PC-9 (cell line): Measurements from ENCODE around the gene OCA2. TPM values are rescaled to one million over a fixed set of nuclear protein-coding genes. Genes with fewer than 3 reads are reported as not detected.

Experiments
- BruUV-seq: library from RNA; stranded (reverse); fragments of 400-500 nt; replicated peaks from 2 replicates; lab custom pipeline; 2021; lab: Mats Ljungman, UMichigan
- CTCF ChIA-PET: fragments of 300-600 bp; sonication (Branson Sonifier 250); formaldehyde crosslinking; loops from one replicate; lab custom pipeline; 2022; ENCODE audit warnings: antibody characterized with exemption; lab: Charles Lee
- POLR2A ChIA-PET: fragments of 300-600 bp; sonication (Branson Sonifier 250); formaldehyde crosslinking; loops from one replicate; lab custom pipeline; 2022; ENCODE audit warnings: antibody characterized with exemption; ENCODE audit not compliant: unreplicated experiment; lab: Charles Lee
- DNase-seq, 2 experiments: peaks; one replicate each; pipeline versions ENCODE4 v3.0.0 to v3.0.0-alpha.2; 2015 to 2022; ENCODE audit warnings: mixed read lengths in 1 of 2
- H2AFZ ChIP-seq: fragments of 200-600 bp; sonication (generic); 2 replicates; pipeline ENCODE4 v1.8.1; 2017; ENCODE audit warnings: antibody characterized with exemption
- H3F3A ChIP-seq: fragments of 200-600 bp; sonication (generic); 2 replicates; pipeline ENCODE4 v1.8.1; 2017; ENCODE audit warnings: antibody characterized with exemption, mild to moderate bottlenecking, low read depth; ENCODE audit not compliant: insufficient read depth
- H3K27ac ChIP-seq: fragments of 200-600 bp; sonication (generic); 2 replicates; pipeline ENCODE4 v1.6.1; 2016; ENCODE audit warnings: mixed run types
- H3K27me3 ChIP-seq: fragments of 200-600 bp; sonication (generic); 2 replicates; pipeline ENCODE4 v1.6.1; 2016; ENCODE audit warnings: low read depth, mixed run types; ENCODE audit not compliant: insufficient read depth
- H3K36me3 ChIP-seq: fragments of 200-600 bp; sonication (generic); 2 replicates; pipeline ENCODE4 v1.6.1; 2016; ENCODE audit warnings: low read depth, mixed run types
- H3K4me1 ChIP-seq: fragments of 200-600 bp; sonication (generic); replicated peaks from 2 replicates; pipeline ENCODE4 v1.6.1; 2016; ENCODE audit warnings: mixed run types; ENCODE audit not compliant: insufficient read depth
- H3K4me2 ChIP-seq: fragments of 200-600 bp; sonication (generic); 2 replicates; pipeline ENCODE4 v1.6.1; 2017; ENCODE audit warnings: mixed run types
- H3K4me3 ChIP-seq: fragments of 200-600 bp; sonication (generic); 2 replicates; pipeline ENCODE4 v1.6.1; 2016; ENCODE audit warnings: mixed run types
- H3K79me2 ChIP-seq: fragments of 200-600 bp; sonication (generic); 2 replicates; pipeline ENCODE4 v1.6.1; 2017; ENCODE audit warnings: low read depth, mixed run types
- H3K9me2 ChIP-seq: fragments of 200-600 bp; sonication (generic); 2 replicates; pipeline ENCODE4 v1.8.1; 2017; ENCODE audit warnings: mild to moderate bottlenecking; ENCODE audit not compliant: insufficient read depth
- H3K9me3 ChIP-seq: fragments of 200-600 bp; sonication (generic); 2 replicates; pipeline ENCODE4 v1.8.1; 2016; ENCODE audit warnings: low read depth; ENCODE audit not compliant: insufficient read depth
- H4K20me1 ChIP-seq: fragments of 200-600 bp; sonication (generic); 2 replicates; pipeline ENCODE4 v1.8.1; 2017; ENCODE audit not compliant: insufficient read depth
- CTCF ChIP-seq: fragments of 200-600 bp; sonication (generic); conservative IDR thresholded peaks from 2 replicates; pipeline ENCODE4 v1.6.1; 2017; ENCODE audit warnings: mixed run types, antibody characterized with exemption, mild to moderate bottlenecking, moderate library complexity
- EZH2 ChIP-seq: fragments of 200-600 bp; sonication (generic); IDR thresholded peaks from 2 replicates; pipeline ENCODE4 v1.8.0; 2017; ENCODE audit warnings: antibody characterized with exemption, low read depth
- intact Hi-C: fragments of 100-400 bp; cut with micrococcal nuclease; formaldehyde crosslinking; loops from one replicate; pipeline ENCODE4 v1.10.0; 2022; ENCODE audit not compliant: unreplicated experiment
- total RNA-seq: library from RNA; stranded (reverse); gene quantifications from 2 replicates; pipeline ENCODE4 v1.2.3, GENCODE V29; 2021

The OCA2 gene
- total RNA-seq, 1 experiment from 2014 or later = not detected

DNA sequence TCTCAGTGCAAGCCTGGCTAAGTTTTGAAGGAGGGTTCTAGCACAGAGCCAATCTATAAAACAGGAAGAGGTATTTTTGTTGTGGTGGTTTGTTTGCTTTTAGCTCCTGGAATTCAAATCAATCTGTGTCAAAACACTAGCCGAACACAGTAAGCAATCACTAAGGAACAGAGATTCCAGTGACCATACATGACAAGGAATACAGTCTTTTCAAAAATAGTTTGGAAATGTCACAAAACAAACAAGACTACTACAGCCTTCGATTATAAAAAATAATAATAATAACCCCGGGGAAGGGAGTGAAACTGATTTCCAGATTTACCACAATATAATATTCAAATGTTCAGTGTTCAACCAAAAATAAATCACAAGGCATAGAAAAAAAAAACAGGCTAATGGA, 166.5 kb downstream of the OCA2 start:
- H3F3A ChIP-seq = no peaks in the 10 kb centered on the region
- ChIA-PET CTCF (no interaction called here), POLR2A (no interaction called here)
- H3K4me2 ChIP-seq = no peak overlapping the region
- no TSS peak for BruUV-seq
- no peak for DNase-seq
- peaks cover 7% of the 10 kb centered on the region; the same call in 1 of the 2 replicates for H3K27me3 ChIP-seq
- intact Hi-C loops = no loop called here
- no peak overlapping the region for H2AFZ ChIP-seq
- H3K4me1 ChIP-seq = no peaks in the 10 kb centered on the region
- no peaks in the 10 kb centered on the region for H3K36me3 ChIP-seq
- no peaks in the 10 kb centered on the region for H3K79me2 ChIP-seq
- no peaks in the 10 kb centered on the region for H3K9me3 ChIP-seq
- TF ChIP-seq EZH2 = no peak
- no peak for TF ChIP-seq CTCF
- H3K27ac ChIP-seq = no peak overlapping the region
- H3K4me3 ChIP-seq = no peak overlapping the region
- no peaks in the 10 kb centered on the region for H3K9me2 ChIP-seq
- H4K20me1 ChIP-seq = no peaks in the 10 kb centered on the region

GRCh38 chr15:27928386-27928785, 170.7 kb downstream of the OCA2 start:
- Histone ChIP-seq H3K4me2 (no peak overlapping the region), H4K20me1 (no peaks in the 10 kb centered on the region), H3K4me1 (no peaks in the 10 kb centered on the region), H3K27me3 (no peaks in the 10 kb centered on the region), H3K27ac (no peak overlapping the region), H3K36me3 (no peaks in the 10 kb centered on the region), H3K9me3 (no peaks in the 10 kb centered on the region), H3F3A (no peaks in the 10 kb centered on the region), H3K9me2 (no peaks in the 10 kb centered on the region), H2AFZ (no peak overlapping the region), H3K4me3 (no peak overlapping the region), H3K79me2 (no peaks in the 10 kb centered on the region)
- intact Hi-C loops = no loop called here
- ChIA-PET POLR2A (no interaction called here), CTCF (no interaction called here)
- TF ChIP-seq CTCF (no peak), EZH2 (no peak)
- DNase-seq = no peak
- BruUV-seq = no TSS peak

- Histone ChIP-seq H3K4me1 (no peaks in the 10 kb centered on the region), H3K27ac (no peak overlapping the region), H3K9me3 (no peaks in the 10 kb centered on the region), H4K20me1 (no peaks in the 10 kb centered on the region), H3K4me2 (no peak overlapping the region), H3K36me3 (no peaks in the 10 kb centered on the region), H3K79me2 (no peaks in the 10 kb centered on the region), H3K4me3 (no peak overlapping the region), H3F3A (no peaks in the 10 kb centered on the region), H3K9me2 (no peaks in the 10 kb centered on the region), H2AFZ (no peak overlapping the region), H3K27me3 (no peaks in the 10 kb centered on the region)
- no peak; the same call in 1 of the 2 replicates for TF ChIP-seq CTCF
- no peak for TF ChIP-seq EZH2
- DNase-seq = no peak
- BruUV-seq = no TSS peak
- intact Hi-C loops = no loop called here
- ChIA-PET CTCF (no interaction called here), POLR2A (no interaction called here)
Measured at GRCh38 chr15:27912283-27912682, 186.8 kb downstream of the OCA2 start.
